ENCODE results near the gene SERPINA4. TPM values are rescaled to one million over a fixed set of nuclear protein-coding genes. Genes with fewer than 3 reads are reported as not detected.

The SERPINA4 gene
- total RNA-seq, 4 donors from 2014 or later = not detected

GRCh38 chr14:94517641-94518257 lies 43.5 kb upstream of the SERPINA4 start:
- peaks cover 19% of the 10 kb centered on the region for H3K4me1 ChIP-seq
- TF ChIP-seq POLR2A (IDR thresholded peaks at IDR 0.05) = no peak
- TF ChIP-seq EP300 (IDR thresholded peaks at IDR 0.05) = no peak
- TF ChIP-seq, protein P1, sequence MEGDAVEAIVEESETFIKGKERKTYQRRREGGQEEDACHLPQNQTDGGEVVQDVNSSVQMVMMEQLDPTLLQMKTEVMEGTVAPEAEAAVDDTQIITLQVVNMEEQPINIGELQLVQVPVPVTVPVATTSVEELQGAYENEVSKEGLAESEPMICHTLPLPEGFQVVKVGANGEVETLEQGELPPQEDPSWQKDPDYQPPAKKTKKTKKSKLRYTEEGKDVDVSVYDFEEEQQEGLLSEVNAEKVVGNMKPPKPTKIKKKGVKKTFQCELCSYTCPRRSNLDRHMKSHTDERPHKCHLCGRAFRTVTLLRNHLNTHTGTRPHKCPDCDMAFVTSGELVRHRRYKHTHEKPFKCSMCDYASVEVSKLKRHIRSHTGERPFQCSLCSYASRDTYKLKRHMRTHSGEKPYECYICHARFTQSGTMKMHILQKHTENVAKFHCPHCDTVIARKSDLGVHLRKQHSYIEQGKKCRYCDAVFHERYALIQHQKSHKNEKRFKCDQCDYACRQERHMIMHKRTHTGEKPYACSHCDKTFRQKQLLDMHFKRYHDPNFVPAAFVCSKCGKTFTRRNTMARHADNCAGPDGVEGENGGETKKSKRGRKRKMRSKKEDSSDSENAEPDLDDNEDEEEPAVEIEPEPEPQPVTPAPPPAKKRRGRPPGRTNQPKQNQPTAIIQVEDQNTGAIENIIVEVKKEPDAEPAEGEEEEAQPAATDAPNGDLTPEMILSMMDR (IDR thresholded peaks at IDR 0.05) = no peak
- peak in 1 of 3 donors; percentile 25 for TF ChIP-seq POLR2AphosphoS5 (IDR thresholded peaks at IDR 0.05)
- 21% methylated on average over 7 of the region's 7 CpGs for WGBS
- peak overlapping the region; percentile 85 for H3K27ac ChIP-seq
- H3K9me3 ChIP-seq = no peaks in the 10 kb centered on the region
- DNase-seq (ENCODE audit: low spot score in 2 of 2) = no peak
- no peaks in the 10 kb centered on the region for H3K27me3 ChIP-seq
- H3K36me3 ChIP-seq = no peaks in the 10 kb centered on the region
- no peak overlapping the region for H3K4me3 ChIP-seq

DNA sequence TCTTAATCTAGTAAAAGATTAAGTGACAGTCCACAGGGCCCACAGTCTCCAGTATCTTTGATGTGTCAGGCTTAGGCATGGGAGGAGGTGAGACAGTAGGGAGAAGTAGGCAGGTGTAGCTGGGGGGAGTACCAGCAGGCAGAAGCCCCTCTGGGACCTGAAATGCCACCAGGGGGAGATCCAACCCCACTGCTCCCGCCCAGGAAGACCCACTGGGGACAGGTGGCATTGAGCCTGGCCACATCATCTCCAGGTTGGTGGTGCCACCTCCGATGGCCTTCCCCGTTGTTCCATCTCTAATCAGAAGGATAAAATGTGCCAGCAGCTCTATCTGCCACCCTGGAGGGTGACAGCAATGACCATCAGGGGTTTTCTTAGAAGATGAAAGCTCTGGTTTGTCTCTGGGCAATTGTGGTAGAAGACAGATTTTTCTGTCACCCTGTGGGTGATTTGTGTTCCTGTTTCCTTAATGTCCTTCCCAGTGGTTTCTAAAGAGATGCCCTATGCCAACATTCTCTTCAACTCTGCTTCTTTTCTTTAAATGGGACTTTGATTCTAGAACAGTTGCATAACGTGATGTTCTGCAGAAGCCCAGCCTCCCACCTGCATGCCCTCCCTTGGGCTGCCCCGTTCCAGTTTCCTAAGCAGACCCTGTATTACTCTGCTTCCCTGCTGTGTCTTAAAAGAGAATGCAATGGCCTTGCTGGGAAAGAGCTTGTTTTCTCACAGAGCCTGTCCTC lies 39.7 kb upstream of the SERPINA4 start:
- 53% methylated on average over 5 of the region's 5 CpGs for WGBS
- Histone ChIP-seq H3K4me3 (no peak overlapping the region), H3K27ac (no peak overlapping the region)

GRCh38 chr14:94522115-94522724 lies 39.0 kb upstream of the SERPINA4 start:
- Histone ChIP-seq H3K9me3 (no peaks in the 10 kb centered on the region), H3K27me3 (peaks cover 3% of the 10 kb centered on the region), H3K4me1 (peaks cover 8% of the 10 kb centered on the region), H3K4me3 (no peak overlapping the region), H3K36me3 (no peaks in the 10 kb centered on the region), H3K27ac (no peak overlapping the region)
- 92% methylated on average over 7 of the region's 7 CpGs for WGBS
- TF ChIP-seq EP300 (IDR thresholded peaks at IDR 0.05) = no peak
- TF ChIP-seq POLR2AphosphoS5 (IDR thresholded peaks at IDR 0.05) = no peak
- TF ChIP-seq POLR2A (IDR thresholded peaks at IDR 0.05) = no peak
- TF ChIP-seq, protein P1 (IDR thresholded peaks at IDR 0.05) = no peak
- no peak for DNase-seq (ENCODE audit: low spot score in 2 of 2)

More for the DNA sequence above, 39.7 kb upstream of the SERPINA4 start:
- DNase-seq (ENCODE audit: low spot score in 2 of 2) = no peak
- no peaks in the 10 kb centered on the region for H3K36me3 ChIP-seq
- TF ChIP-seq EP300 (IDR thresholded peaks at IDR 0.05) (no peak), POLR2AphosphoS5 (IDR thresholded peaks at IDR 0.05) (no peak), POLR2A (IDR thresholded peaks at IDR 0.05) (no peak)
- TF ChIP-seq, protein P1 (IDR thresholded peaks at IDR 0.05) = no peak
- H3K4me1 ChIP-seq = peaks cover 14% of the 10 kb centered on the region
- H3K9me3 ChIP-seq = no peaks in the 10 kb centered on the region
- peaks cover 3% of the 10 kb centered on the region for H3K27me3 ChIP-seq

- no peak overlapping the region for H3K27ac ChIP-seq
- 92% methylated on average over 7 of the region's 8 CpGs for WGBS
- H3K4me1 ChIP-seq = peaks cover 2% of the 10 kb centered on the region
- no peaks in the 10 kb centered on the region for H3K36me3 ChIP-seq
- TF ChIP-seq POLR2AphosphoS5 (IDR thresholded peaks at IDR 0.05) (no peak), POLR2A (IDR thresholded peaks at IDR 0.05) (no peak), EP300 (IDR thresholded peaks at IDR 0.05) (no peak)
- TF ChIP-seq, protein P1 (IDR thresholded peaks at IDR 0.05) = no peak
- peaks cover 3% of the 10 kb centered on the region for H3K27me3 ChIP-seq
- DNase-seq (ENCODE audit: low spot score in 2 of 2) = no peak
- no peak overlapping the region for H3K4me3 ChIP-seq
- H3K9me3 ChIP-seq = no peaks in the 10 kb centered on the region
Measured at GRCh38 chr14:94523265-94523664, 38.0 kb upstream of the SERPINA4 start.

GRCh38 chr14:94524093-94524492 lies 37.1 kb upstream of the SERPINA4 start:
- no peak overlapping the region for H3K27ac ChIP-seq
- H3K27me3 ChIP-seq = peaks cover 3% of the 10 kb centered on the region
- no peak overlapping the region for H3K4me3 ChIP-seq
- no peak for DNase-seq (ENCODE audit: low spot score in 2 of 2)
- WGBS = 70% methylated on average over 3 of the region's 3 CpGs
- H3K36me3 ChIP-seq = no peaks in the 10 kb centered on the region
- TF ChIP-seq POLR2A (IDR thresholded peaks at IDR 0.05) (no peak), EP300 (IDR thresholded peaks at IDR 0.05) (no peak), POLR2AphosphoS5 (IDR thresholded peaks at IDR 0.05) (no peak)
- TF ChIP-seq, protein P1 (IDR thresholded peaks at IDR 0.05) = no peak
- no peaks in the 10 kb centered on the region for H3K9me3 ChIP-seq
- H3K4me1 ChIP-seq = no peaks in the 10 kb centered on the region

Measured in suprapubic skin (tissue), 4 donors.